T-helper 1 cell treated with Interleukin-12 subunit alpha and Interleukin-12 subunit beta and Interleukin-4 antibody, amounts not matched to agents 30 ng/mL and 1 ng/mL, for 36 hours (primary cell): Measurements from ENCODE around the gene CAMK2N2. TPM values are rescaled to one million over a fixed set of nuclear protein-coding genes. Genes with fewer than 3 reads are reported as not detected.

Experiments
- intact Hi-C: fragments of 100-400 bp; cut with micrococcal nuclease; formaldehyde crosslinking; loops from one replicate; pipeline ENCODE4 v1.15.1; 2024
- total RNA-seq: library from RNA; stranded (reverse); gene quantifications from 2 replicates; pipeline ENCODE4 v1.2.3, GENCODE V29; 2022

The CAMK2N2 gene
- total RNA-seq, 1 donor from 2014 or later = 0.15 TPM

DNA sequence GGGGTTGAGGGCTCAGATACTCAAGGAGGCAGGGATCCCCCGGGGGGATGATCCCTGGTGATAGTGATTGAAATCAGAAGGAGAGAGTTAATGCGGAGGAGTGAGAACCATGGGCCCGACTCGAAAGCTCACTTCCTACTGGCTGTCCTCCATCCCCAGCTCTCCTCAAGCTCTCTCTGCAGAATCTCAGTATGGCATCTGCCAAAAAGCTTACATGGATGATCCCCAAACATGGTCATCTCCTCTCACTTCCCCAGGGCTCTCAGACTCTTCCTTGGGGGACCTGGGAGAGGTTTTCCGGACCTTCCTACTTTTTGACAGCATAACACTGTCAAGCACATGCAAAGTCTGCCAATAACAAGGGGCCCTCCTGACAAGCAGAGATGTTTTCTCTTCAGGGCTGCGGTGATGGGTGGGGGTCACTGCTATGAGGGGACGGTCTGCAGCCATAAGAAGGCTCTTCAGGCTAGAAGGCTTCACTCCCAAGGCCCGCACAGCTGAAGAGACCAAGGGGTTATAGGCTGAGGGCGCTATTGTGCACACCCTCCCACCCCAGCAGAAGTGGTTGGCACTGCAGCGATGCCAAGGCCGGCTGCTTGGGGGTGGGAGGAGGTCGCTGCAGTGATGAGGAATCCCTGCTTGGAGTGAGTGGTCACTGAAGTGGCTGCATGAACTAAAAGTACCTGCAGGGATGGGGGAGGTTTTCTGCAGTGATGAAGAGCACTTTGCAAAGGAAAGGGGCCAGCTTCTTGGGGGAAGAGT is 32.8 kb downstream of the CAMK2N2 start:
- intact Hi-C loops = loop anchor here (1.0 to 5.0 kb wide), 3 partner anchors 34 to 314 kb away; partner anchors contain the start of gene CAMK2N2

- intact Hi-C loops = loop anchor here (1.0 to 5.0 kb wide), 4 partner anchors 23 to 315 kb away; partner anchors contain the start of gene CAMK2N2
Observed at GRCh38 chr3:184227481-184227935, 33.8 kb downstream of the CAMK2N2 start.

DNA sequence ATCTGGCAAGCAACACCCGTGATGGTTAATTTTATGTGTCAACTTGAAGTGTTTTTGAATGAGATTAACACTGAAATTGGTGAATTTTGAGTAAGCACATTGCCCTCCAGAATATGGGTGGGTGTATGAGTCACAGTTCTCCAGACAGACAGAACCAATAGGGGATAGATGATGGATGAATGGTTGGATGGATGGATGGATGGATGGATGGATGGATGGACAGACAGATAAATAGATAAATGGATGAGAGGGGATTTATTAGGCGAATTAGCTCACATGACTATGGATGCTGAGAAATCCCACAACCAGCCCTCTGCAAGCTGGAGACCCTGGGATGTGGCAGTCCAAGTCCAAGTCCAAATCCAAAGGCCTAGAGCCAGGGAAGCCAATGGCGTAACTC is 37.4 kb downstream of the CAMK2N2 start:
- intact Hi-C loops = no loop called here

DNA sequence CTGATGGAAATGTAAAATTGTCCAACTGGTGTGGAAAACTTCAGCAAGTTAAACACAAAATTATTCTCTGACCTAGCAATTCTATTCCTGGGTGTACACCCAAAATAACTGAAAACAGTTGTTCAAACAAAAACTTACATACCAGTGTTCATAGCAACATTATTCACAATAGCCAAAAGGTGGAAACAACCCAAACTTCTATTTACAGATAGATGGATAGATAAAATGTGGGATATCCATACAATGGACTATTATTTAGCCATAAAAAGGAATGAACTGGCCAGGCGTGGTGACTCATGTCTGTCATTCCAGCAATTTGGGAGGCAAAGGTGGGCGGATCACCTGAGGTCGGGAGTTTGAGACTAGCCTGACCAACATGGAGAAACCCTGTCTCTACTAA is 38.8 kb downstream of the CAMK2N2 start:
- intact Hi-C loops = no loop called here

GRCh38 chr3:184218814-184219213 is 42.5 kb downstream of the CAMK2N2 start:
- intact Hi-C loops = no loop called here

- intact Hi-C loops = no loop called here
Observed at GRCh38 chr3:184211718-184212117, 49.6 kb downstream of the CAMK2N2 start.

DNA sequence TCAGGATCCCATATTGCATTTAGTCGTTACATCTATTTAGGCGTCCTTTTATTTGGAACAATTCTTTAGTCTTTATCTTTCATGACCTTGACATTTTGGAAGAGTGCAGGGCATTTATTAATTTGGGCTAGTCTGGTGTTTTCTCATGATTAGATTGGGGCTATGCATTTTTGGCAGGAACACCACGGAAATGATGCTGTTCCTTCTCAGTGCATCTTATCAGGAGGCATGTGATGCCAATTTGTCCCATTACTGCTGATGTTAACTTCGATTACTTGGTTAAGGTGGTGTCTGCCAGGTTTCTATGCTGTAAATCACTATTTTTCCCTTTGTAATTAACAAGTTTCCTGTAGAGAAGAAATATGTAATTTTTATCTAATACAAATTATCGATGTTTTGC is 50.1 kb downstream of the CAMK2N2 start:
- intact Hi-C loops = no loop called here

Other genes with a start within 250 kb of the CAMK2N2 start
- 20.9 and 22.4 TPM in 2 replicates for gene ABCC5, start 243.7 kb downstream of the CAMK2N2 start, total RNA-seq
- not detected in 2 replicates for gene HTR3D, start 229.8 kb downstream of the CAMK2N2 start, total RNA-seq
- not detected in 2 replicates for gene HTR3C, start 208.5 kb downstream of the CAMK2N2 start, total RNA-seq
- gene HTR3E, start 164.5 kb downstream of the CAMK2N2 start, total RNA-seq = not detected in 2 replicates
- gene EIF2B5, start 126.2 kb downstream of the CAMK2N2 start, total RNA-seq = 57.4 and 58.0 TPM in 2 replicates
- 41.8 and 47.1 TPM in 2 replicates for gene DVL3, start 106.2 kb downstream of the CAMK2N2 start, total RNA-seq
- gene AP2M1, start 86.7 kb downstream of the CAMK2N2 start, total RNA-seq = 210 and 221 TPM in 2 replicates
- 70.7 and 73.4 TPM in 2 replicates for gene ABCF3, start 75.4 kb downstream of the CAMK2N2 start, total RNA-seq
- gene VWA5B2, start 32.0 kb downstream of the CAMK2N2 start, total RNA-seq = not detected in 2 replicates
- 51.5 and 57.4 TPM in 2 replicates for gene ALG3, start 12.6 kb downstream of the CAMK2N2 start, total RNA-seq
- 6.2 and 6.5 TPM in 2 replicates for gene EEF1AKMT4, start 11.9 kb downstream of the CAMK2N2 start, total RNA-seq
- gene ECE2, start 14.5 kb upstream of the CAMK2N2 start, total RNA-seq = not detected in 2 replicates
- 223 and 235 TPM in 2 replicates for gene PSMD2, start 37.7 kb upstream of the CAMK2N2 start, total RNA-seq
- gene EIF4G1, start 53.1 kb upstream of the CAMK2N2 start, total RNA-seq = 387 and 410 TPM in 2 replicates
- gene FAM131A, start 76.0 kb upstream of the CAMK2N2 start, total RNA-seq = 6.6 and 6.7 TPM in 2 replicates
- 3.7 and 4.9 TPM in 2 replicates for gene CLCN2, start 100.1 kb upstream of the CAMK2N2 start, total RNA-seq
- gene POLR2H, start 100.2 kb upstream of the CAMK2N2 start, total RNA-seq = 89.9 and 91.2 TPM in 2 replicates
- gene THPO, start 116.7 kb upstream of the CAMK2N2 start, total RNA-seq = not detected in 2 replicates
- gene CHRD, start 118.5 kb upstream of the CAMK2N2 start, total RNA-seq = not detected in 2 replicates